Omental fat pad (tissue), 4 donors: ENCODE measurements around the gene FAM3B. TPM values are rescaled to one million over a fixed set of nuclear protein-coding genes. Genes with fewer than 3 reads are reported as not detected.

Experiments used
- ATAC-seq: fragments of 150-250 bp; one replicate; pipeline ENCODE4 v1.9.1; 2016; ENCODE audit warnings: mild to moderate bottlenecking, moderate library complexity; ENCODE audit not compliant: low FRiP score
- DNase-seq: peaks from one replicate; pipeline ENCODE4 v3.0.0-alpha.2; 2019; ENCODE audit warnings: low spot score
- CTCF ChIP-seq, 3 donors: fragments of 450-650 bp; IDR thresholded peaks; one replicate each; pipeline ENCODE4 v1.5.1; 2016 to 2017; ENCODE audit warnings: antibody characterized with exemption in 3 of 3, mild to moderate bottlenecking in 3 of 3, moderate library complexity in 2 of 3
- total RNA-seq, 4 donors: library from RNA; depleted of rRNA; stranded (reverse); fragments of >200 nt; gene quantifications; one replicate each; pipeline ENCODE4 v1.1.0, GENCODE V29; 2016

Gene FAM3B
- total RNA-seq, 4 donors from 2014 or later: 0.72 to 1.8 (median 1.2) TPM; not detected in 1

GRCh38 chr21:41374177-41374712, 57.6 kb downstream of the FAM3B start:
- ATAC-seq (no peak), DNase-seq (no peak)
- no peak for TF ChIP-seq CTCF (IDR thresholded peaks at IDR 0.05)

- DNase-seq (no peak), ATAC-seq (no peak)
- no peak for TF ChIP-seq CTCF (IDR thresholded peaks at IDR 0.05)
These were observed 58.4 kb downstream of the FAM3B start for GRCh38 chr21:41374867-41375533.

- DNase-seq (no peak), ATAC-seq (no peak)
- no peak for TF ChIP-seq CTCF (IDR thresholded peaks at IDR 0.05)
These were observed 59.3 kb downstream of the FAM3B start for GRCh38 chr21:41375875-41376274.

GRCh38 chr21:41377715-41378114, 61.1 kb downstream of the FAM3B start:
- ATAC-seq (no peak), DNase-seq (no peak)
- no peak for TF ChIP-seq CTCF (IDR thresholded peaks at IDR 0.05)

GRCh38 chr21:41378849-41379248, 62.2 kb downstream of the FAM3B start:
- ATAC-seq (no peak), DNase-seq (no peak)

GRCh38 chr21:41379901-41380300, 63.3 kb downstream of the FAM3B start:
- ATAC-seq (no peak), DNase-seq (no peak)
- TF ChIP-seq CTCF (IDR thresholded peaks at IDR 0.05): no peak

More at GRCh38 chr21:41378849-41379248, 62.2 kb downstream of the FAM3B start:
- no peak for TF ChIP-seq CTCF (IDR thresholded peaks at IDR 0.05)

GRCh38 chr21:41381731-41382130, 65.1 kb downstream of the FAM3B start:
- DNase-seq: no peak
- ATAC-seq: no peak

More at GRCh38 chr21:41381731-41382130, 65.1 kb downstream of the FAM3B start:
- TF ChIP-seq CTCF (IDR thresholded peaks at IDR 0.05): no peak
